DOHH2 (cell line): ENCODE results near the gene ITSN2.

Experiments used
- H3F3A ChIP-seq: fragments of 200-600 bp; sonication (generic), shearing (Covaris generic); 2 replicates; pipeline ENCODE4 v1.6.0; 2016; ENCODE audit warnings: antibody characterized with exemption, mild to moderate bottlenecking; ENCODE audit not compliant: control insufficient read depth, insufficient read depth
- H3K27ac ChIP-seq: fragments of 200-600 bp; sonication (generic); 2 replicates; pipeline ENCODE4 v1.5.1; 2014; ENCODE audit warnings: low read depth, mild to moderate bottlenecking, low read length, moderate library complexity
- H3K27me3 ChIP-seq: fragments of 200-600 bp; sonication (generic); 2 replicates; pipeline ENCODE4 v1.6.1; 2014; ENCODE audit warnings: mild to moderate bottlenecking, low read length, mixed read lengths; ENCODE audit not compliant: control insufficient read depth
- H3K36me3 ChIP-seq: fragments of 200-600 bp; sonication (generic); 2 replicates; pipeline ENCODE4 v1.6.1; 2014; ENCODE audit warnings: mild to moderate bottlenecking, low read length, moderate library complexity, mixed read lengths; ENCODE audit not compliant: control insufficient read depth
- H3K4me1 ChIP-seq: fragments of 200-600 bp; sonication (generic); 2 replicates; pipeline ENCODE4 v1.6.1; 2014; ENCODE audit warnings: mild to moderate bottlenecking, low read length, mixed read lengths; ENCODE audit not compliant: control insufficient read depth
- H3K4me2 ChIP-seq: fragments of 200-600 bp; sonication (generic); 2 replicates; pipeline ENCODE4 v1.6.0; 2014; ENCODE audit warnings: mild to moderate bottlenecking, low read length, moderate library complexity
- H3K4me3 ChIP-seq: fragments of 200-600 bp; sonication (generic); 2 replicates; pipeline ENCODE4 v1.5.1; 2014; ENCODE audit warnings: mild to moderate bottlenecking, low read length, mixed read lengths
- H3K79me2 ChIP-seq: fragments of 200-600 bp; sonication (generic); 2 replicates; pipeline ENCODE4 v1.6.1; 2014; ENCODE audit warnings: mild to moderate bottlenecking, low read length, mixed read lengths; ENCODE audit not compliant: control insufficient read depth
- H3K9me2 ChIP-seq: fragments of 200-600 bp; sonication (generic); replicated peaks from 2 replicates; pipeline ENCODE4 v1.6.1; 2014; ENCODE audit warnings: mild to moderate bottlenecking, low read length, mixed read lengths; ENCODE audit not compliant: control insufficient read depth
- H3K9me3 ChIP-seq: fragments of 200-600 bp; sonication (generic); 2 replicates; pipeline ENCODE4 v1.6.1; 2014; ENCODE audit warnings: antibody characterized with exemption, low read length, mixed read lengths; ENCODE audit not compliant: control insufficient read depth, insufficient read depth
- H4K20me1 ChIP-seq: fragments of 200-600 bp; sonication (generic); 2 replicates; pipeline ENCODE4 v1.6.0; 2014; ENCODE audit warnings: low read depth, mild to moderate bottlenecking, antibody characterized with exemption, low read length, moderate library complexity; ENCODE audit not compliant: control insufficient read depth, insufficient read depth
- CTCF ChIP-seq: fragments of 200-600 bp; sonication (generic); IDR thresholded peaks from one replicate; pipeline ENCODE4 v1.5.1; 2014; ENCODE audit warnings: antibody characterized with exemption, mild to moderate bottlenecking, low read depth, low read length; ENCODE audit not compliant: poor library complexity, severe bottlenecking
- EZH2phosphoT487 ChIP-seq: fragments of 200-600 bp; sonication (generic); IDR thresholded peaks from 2 replicates; pipeline ENCODE4 v1.6.1; 2017; ENCODE audit warnings: borderline replicate concordance, mild to moderate bottlenecking, antibody characterized with exemption, low read length, moderate library complexity, mixed read lengths

Gene ITSN2

GRCh38 chr2:24272907-24273306 is 87.4 kb downstream of the ITSN2 start:
- no peak overlapping the region for H3K27ac ChIP-seq
- no peaks in the 10 kb centered on the region for H4K20me1 ChIP-seq
- H3K36me3 ChIP-seq = peaks cover 66% of the 10 kb centered on the region
- no peaks in the 10 kb centered on the region for H3K27me3 ChIP-seq
- TF ChIP-seq EZH2phosphoT487 (no peak), CTCF (no peak)
- H3K4me2 ChIP-seq = no peak overlapping the region
- no peak overlapping the region for H3K4me3 ChIP-seq
- H3K9me3 ChIP-seq = no peaks in the 10 kb centered on the region
- no peaks in the 10 kb centered on the region for H3K9me2 ChIP-seq
- H3F3A ChIP-seq = no peaks in the 10 kb centered on the region
- no peaks in the 10 kb centered on the region for H3K4me1 ChIP-seq
- H3K79me2 ChIP-seq = no peaks in the 10 kb centered on the region

- no peaks in the 10 kb centered on the region for H4K20me1 ChIP-seq
- H3K4me3 ChIP-seq = no peak overlapping the region
- no peaks in the 10 kb centered on the region for H3K9me2 ChIP-seq
- H3K36me3 ChIP-seq = peaks cover 71% of the 10 kb centered on the region
- H3K4me1 ChIP-seq = no peaks in the 10 kb centered on the region
- no peak overlapping the region for H3K4me2 ChIP-seq
- no peaks in the 10 kb centered on the region for H3K27me3 ChIP-seq
- no peak overlapping the region for H3K27ac ChIP-seq
- H3F3A ChIP-seq = no peaks in the 10 kb centered on the region
- no peaks in the 10 kb centered on the region for H3K79me2 ChIP-seq
- H3K9me3 ChIP-seq = no peaks in the 10 kb centered on the region
- TF ChIP-seq EZH2phosphoT487 (no peak), CTCF (no peak)
These were observed 88.1 kb downstream of the ITSN2 start for GRCh38 chr2:24272161-24272802.

GRCh38 chr2:24269265-24269664 is 91.1 kb downstream of the ITSN2 start:
- H3K4me2 ChIP-seq = no peak overlapping the region

More at GRCh38 chr2:24269265-24269664, 91.1 kb downstream of the ITSN2 start:
- no peaks in the 10 kb centered on the region for H3K79me2 ChIP-seq
- H3K27ac ChIP-seq = no peak overlapping the region
- H3K36me3 ChIP-seq = peaks cover 72% of the 10 kb centered on the region
- no peaks in the 10 kb centered on the region for H3F3A ChIP-seq
- no peak overlapping the region for H3K4me3 ChIP-seq
- H3K27me3 ChIP-seq = no peaks in the 10 kb centered on the region
- TF ChIP-seq CTCF (no peak), EZH2phosphoT487 (no peak)
- H3K9me3 ChIP-seq = no peaks in the 10 kb centered on the region
- no peaks in the 10 kb centered on the region for H3K4me1 ChIP-seq
- no peaks in the 10 kb centered on the region for H4K20me1 ChIP-seq
- no peaks in the 10 kb centered on the region for H3K9me2 ChIP-seq
